NAMALWA (cell line): ENCODE measurements around the gene SECTM1.

Source experiments
- DNase-seq: peaks from one replicate; pipeline ENCODE4 v3.0.0-alpha.2; 2015; ENCODE audit warnings: low spot score

SECTM1 gene

DNA sequence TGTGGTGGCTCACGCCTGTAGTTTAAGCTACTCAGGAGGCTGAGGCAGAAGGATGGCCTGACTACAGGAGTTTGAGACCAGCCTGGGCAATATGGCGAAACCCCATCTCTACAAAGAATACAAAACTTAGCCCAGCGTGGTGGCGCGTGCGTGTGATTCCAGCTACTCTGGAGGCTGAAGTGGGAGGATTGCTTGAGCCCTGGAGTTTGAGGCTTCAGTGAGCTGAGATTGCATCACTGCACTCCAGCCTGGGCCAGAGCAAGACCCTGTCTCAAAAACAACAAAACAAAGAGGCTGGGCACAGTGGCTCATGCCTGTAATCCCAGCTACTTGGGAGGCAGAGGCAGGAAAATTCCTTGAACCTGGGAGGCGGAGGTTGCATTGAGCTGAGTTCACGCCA lies 53.0 kb downstream of the SECTM1 start:
- no peak for DNase-seq

DNA sequence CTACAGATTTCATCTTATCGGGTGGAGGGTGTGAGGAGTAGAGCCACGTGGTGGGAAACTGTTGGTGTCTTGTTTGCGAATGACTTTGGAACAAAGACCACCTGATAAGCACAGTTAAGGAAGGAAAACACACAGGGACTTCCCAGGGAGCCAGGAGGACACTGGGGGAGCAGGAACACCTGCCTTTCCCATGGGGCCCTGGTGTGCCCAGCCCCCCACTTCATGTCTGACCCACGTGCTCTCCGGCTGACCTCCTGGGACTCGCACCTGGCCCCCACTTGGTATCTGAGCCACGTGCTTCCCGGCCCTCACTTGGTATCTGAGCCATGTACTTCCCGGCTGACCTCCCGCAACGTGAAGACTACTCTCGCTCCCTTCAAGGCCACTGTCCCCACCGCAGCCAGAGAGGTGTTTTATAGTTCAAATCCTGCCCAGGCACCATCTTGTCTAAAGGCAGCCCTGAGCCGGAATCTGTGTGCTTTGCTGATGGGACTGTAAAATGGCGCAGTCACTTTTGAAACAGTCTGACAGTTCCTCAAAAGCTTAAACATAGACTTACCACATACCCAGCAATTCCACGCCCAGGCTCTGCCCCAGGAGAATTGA lies 54.7 kb downstream of the SECTM1 start:
- DNase-seq, result no peak

DNA sequence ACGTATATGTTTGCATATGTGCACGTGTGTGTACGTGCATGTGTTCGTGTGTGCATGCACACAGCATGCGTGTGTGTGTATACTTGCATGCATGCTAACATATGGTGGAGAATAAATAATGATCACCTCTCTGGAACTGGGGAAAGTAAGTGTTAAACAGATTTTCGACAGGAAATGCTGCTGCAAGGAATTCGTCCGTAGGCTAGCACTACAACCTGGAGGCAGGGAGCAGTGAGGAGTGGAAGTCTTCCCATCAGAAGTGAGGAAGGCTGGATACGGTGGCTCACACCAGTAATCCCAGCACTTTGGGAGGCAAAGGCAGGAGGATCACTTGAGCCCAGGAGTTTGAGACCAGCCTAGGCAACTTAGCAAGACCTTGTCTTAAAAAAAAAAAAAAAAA lies 55.3 kb downstream of the SECTM1 start:
- DNase-seq, result no peak

DNA sequence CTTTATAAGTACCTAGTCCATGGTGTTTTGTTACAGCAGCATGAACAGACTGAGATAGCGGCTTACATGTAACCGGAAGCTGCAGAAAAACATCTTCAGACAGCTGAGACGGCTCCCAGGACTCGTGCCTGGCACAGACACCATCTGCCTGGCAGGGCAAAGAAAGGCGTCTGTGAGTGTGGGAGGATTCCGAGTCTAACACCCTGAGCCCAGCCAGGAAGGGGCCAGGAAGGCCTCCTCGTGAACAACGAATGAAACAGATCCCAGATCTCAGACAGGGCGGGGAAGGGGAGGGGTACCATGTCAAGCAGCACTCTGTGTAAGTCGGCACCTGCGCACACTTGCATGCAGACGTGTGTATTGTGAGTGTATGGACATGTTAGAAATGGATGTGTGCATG lies 55.7 kb downstream of the SECTM1 start:
- no peak for DNase-seq

DNA sequence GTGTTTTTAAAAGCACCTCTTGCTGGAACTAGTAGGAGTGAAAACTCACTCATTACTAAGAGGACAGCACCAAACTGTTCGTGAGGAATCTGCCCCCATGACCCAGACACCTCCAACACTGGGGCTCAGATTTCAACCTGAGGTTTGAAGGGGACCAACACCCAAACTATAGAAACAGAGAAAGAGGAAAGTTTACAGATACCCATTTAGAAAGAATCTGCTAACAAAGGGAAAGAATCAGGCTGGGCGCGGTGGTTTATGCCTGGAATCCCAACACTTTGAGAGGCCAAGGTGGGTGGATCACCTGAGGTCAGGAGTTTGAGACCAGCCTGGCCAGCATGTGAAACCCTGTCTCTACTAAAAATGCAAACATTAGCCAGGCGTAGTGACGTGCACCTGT lies 56.6 kb downstream of the SECTM1 start:
- DNase-seq, result no peak

DNA sequence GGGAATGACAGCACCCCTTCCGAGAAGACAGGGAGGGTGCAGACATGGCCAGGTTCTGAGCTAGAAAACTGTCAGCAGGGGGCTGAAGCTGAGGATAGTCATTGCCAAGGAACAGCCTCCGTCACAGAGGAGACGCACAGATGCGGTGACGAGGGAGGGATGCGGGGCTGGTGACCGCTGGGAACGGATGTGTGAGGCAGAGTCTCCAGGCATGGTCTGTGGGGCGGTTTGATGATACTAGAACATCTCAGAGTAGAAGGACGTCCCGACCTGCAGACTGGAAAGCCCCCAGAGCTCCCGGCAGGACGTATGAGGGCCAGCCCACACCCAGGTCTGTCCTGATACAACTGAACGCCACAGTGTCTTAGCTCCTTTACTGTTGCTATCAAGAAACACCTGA lies 58.2 kb downstream of the SECTM1 start:
- no peak for DNase-seq

DNA sequence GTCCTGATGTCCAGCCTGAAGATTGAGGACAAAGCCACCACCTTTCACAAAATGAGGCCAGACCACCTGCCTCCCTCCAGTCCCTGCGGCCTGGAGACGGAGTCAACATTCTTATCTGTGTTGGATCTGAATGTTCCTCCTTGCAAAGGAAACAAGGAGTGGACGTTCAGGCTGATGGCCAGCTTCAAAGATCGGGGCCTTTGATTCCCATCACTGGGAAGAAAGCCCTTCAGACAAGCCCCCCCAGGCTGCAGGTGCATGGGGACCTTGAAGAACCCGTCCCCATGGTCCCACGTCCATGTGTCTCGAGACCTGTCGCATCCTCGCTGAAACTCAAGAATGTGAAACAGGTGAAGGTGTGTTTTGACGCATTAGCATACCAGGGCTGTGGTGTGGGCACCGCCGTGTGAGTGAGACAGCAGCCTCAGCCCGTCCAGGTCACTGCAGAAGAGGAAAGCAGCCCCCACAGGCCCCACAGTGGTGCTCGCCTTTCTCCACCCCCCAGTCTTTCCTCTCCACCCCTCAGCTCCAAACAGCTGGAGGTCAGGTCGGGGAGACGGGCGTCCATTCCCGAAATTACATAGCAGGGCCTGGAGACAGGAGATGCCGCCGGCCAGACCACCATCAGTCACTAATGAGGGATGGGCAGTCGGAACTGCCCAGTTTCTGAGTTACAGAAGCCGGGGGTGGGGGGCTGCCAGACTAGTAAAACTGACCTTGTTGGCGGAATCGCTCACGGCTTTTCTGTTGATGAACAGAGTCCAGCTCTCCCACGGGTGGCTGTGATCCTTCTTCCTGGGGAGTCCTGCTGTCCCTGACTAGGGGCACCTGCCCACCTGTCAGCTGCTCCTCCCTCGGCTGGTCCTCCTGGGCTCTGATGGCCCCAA lies 59.2 kb downstream of the SECTM1 start:
- DNase-seq, result no peak

DNA sequence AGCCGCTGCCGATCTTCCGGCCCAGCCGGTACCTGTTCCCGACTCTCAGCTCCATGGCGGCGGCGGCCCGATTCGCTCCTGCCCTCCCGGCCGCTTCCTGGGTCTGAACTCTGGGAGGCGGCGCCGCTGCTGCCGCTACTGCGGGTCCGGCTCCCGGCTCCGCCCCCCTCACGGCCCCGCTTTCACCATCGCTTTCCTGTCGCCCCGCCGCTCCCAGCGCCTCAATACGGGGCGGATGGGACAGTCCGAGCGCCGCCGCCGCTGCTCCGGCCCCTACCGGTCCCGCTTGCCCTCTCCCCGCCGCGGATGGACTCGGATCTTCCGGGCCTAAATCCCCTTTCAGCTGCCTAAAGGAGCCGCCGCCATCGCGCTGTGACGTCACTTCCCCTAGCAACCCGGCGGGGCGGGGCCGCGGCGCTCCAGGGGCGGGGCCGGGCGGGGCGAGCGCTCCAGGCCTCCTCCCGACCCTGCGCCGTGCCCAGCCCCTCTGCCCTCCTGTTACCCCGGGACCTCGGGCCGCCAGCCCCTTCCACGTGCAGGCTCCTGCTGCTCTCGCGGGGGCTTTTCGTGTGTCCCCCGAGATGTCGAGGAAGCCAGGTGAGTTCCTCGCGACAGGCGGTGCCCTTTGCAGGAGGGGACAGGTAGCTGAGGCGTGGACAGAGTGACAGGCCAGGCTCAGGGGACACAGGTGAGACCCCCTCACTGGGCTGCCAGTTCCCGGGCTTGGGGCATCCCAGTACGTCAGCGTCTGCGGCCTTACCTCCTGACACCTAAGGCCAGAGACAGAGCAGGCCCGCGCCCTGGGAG lies 60.0 kb downstream of the SECTM1 start, which contains the start of gene CSNK1D:
Gene CSNK1D, minus strand, starts transcription at position 374 of the 807 bp plus-strand sequence. Its CDS starts 319 bp downstream, at position 55.
- peak; percentile 86 for DNase-seq

DNA sequence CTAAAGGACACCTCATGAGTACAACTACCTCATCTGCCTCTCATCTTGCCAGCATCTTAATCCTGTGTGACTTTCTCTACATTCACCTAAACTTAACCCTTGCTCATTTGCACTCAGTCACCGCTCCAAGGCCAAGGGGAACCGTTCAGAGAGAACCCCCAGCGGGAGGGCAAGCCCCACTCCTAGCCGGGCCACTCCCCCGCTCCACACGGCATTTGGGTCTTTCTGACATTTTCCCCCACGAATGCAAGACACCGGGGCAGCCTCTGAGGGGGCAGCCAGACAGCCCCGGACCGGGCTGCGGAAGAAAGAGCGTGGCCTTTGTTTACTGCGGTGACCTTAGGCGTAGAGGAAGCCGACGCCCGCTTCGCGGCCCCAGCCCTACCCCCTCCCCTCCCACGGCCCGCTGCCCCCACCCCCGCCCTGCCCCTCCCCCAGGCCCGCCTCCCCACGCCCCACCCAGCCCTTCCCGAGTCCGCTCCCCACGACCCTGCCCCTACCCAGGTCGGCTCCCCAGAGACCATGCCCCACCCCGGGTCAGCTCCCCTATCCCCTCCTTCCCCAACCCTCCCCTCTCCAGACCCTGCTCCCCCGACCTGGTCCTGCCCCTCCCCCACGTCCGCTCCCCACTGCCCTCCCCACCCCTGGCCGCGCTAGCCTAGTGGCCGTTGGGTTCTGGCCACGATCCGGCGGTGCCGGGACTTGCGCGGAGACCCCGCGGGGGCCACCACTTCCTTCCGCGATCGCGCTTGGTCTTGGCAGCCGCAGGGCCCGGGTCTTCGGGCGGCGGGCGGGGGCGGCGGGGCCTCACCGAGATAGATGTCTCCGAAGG lies 60.9 kb downstream of the SECTM1 start:
- peak; percentile 55 for DNase-seq

DNA sequence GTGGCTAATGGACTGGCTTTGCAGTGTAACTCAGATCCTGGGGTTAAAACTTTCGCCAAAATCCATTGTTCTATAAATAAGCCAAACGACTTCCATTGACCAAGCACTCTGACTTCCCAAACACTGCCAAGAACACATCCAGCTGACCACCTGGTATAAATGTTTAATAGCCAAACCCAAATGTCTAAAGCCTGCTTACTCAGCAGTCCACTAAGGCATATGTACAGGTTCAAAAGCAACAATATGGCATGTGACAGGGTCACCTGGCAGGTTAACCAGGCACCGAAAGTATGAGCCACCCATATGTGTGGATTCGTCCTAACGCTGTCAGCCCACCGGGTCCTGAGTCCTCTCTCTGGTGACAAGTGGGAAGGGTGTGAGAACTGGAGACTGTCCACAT lies 62.2 kb downstream of the SECTM1 start:
- DNase-seq, result no peak
